Parathyroid adenoma (tissue), 2 donors: ENCODE results near the gene C17orf50.

Experiments
- H2AFZ ChIP-seq: fragments of 300-600 bp; sonication (generic); one replicate; pipeline ENCODE4 v1.7.0; 2017; ENCODE audit warnings: antibody characterized with exemption, mild to moderate bottlenecking
- H3K27ac ChIP-seq: fragments of 300-600 bp; sonication (generic); one replicate; pipeline ENCODE4 v1.7.0; 2017
- H3K27me3 ChIP-seq: fragments of 300-600 bp; sonication (generic); one replicate; pipeline ENCODE4 v1.7.0; 2017; ENCODE audit warnings: low read length; ENCODE audit not compliant: control insufficient read depth, insufficient read depth
- H3K36me3 ChIP-seq: fragments of 300-600 bp; sonication (generic); one replicate; pipeline ENCODE4 v1.7.0; 2017; ENCODE audit warnings: low read length; ENCODE audit not compliant: control insufficient read depth, insufficient read depth
- H3K4me1 ChIP-seq: fragments of 300-600 bp; sonication (generic); one replicate; pipeline ENCODE4 v1.7.0; 2017; ENCODE audit warnings: control low read depth
- H3K4me2 ChIP-seq: fragments of 300-600 bp; sonication (generic); one replicate; pipeline ENCODE4 v1.7.0; 2017; ENCODE audit warnings: low read length
- H3K4me3 ChIP-seq: fragments of 300-600 bp; sonication (generic); one replicate; pipeline ENCODE4 v1.7.0; 2017; ENCODE audit warnings: low read depth, low read length
- H3K79me2 ChIP-seq: fragments of 300-600 bp; sonication (generic); one replicate; pipeline ENCODE4 v1.7.0; 2017; ENCODE audit warnings: control low read depth
- H3K9ac ChIP-seq: fragments of 300-600 bp; sonication (generic); one replicate; pipeline ENCODE4 v1.7.0; 2017; ENCODE audit warnings: mild to moderate bottlenecking
- H3K9me3 ChIP-seq: fragments of 300-600 bp; sonication (generic); one replicate; pipeline ENCODE4 v1.7.0; 2017; ENCODE audit warnings: low read length; ENCODE audit not compliant: control insufficient read depth
- CTCF ChIP-seq: fragments of 300-600 bp; sonication (generic); IDR thresholded peaks from one replicate; pipeline ENCODE4 v1.7.0; 2017; ENCODE audit warnings: antibody characterized with exemption, mild to moderate bottlenecking
- donor health status: primary hyperparathyroidism.

C17orf50 gene

GRCh38 chr17:35729405-35729833, 31.3 kb upstream of the C17orf50 start:
- Histone ChIP-seq H3K27ac (no peak overlapping the region), H3K79me2 (no peaks in the 10 kb centered on the region)

GRCh38 chr17:35730400-35731005, 30.2 kb upstream of the C17orf50 start:
- Histone ChIP-seq H3K27ac (no peak overlapping the region), H3K4me3 (no peak overlapping the region), H3K9me3 (no peaks in the 10 kb centered on the region), H3K36me3 (no peaks in the 10 kb centered on the region), H3K9ac (no peak overlapping the region), H2AFZ (no peak overlapping the region), H3K79me2 (no peaks in the 10 kb centered on the region), H3K4me1 (peaks cover 43% of the 10 kb centered on the region), H3K4me2 (no peak overlapping the region), H3K27me3 (no peaks in the 10 kb centered on the region)
- no peak for TF ChIP-seq CTCF

More at GRCh38 chr17:35729405-35729833, 31.3 kb upstream of the C17orf50 start:
- H3K4me1 ChIP-seq: peaks cover 43% of the 10 kb centered on the region
- H3K27me3 ChIP-seq: no peaks in the 10 kb centered on the region
- no peak overlapping the region for H3K4me3 ChIP-seq
- no peak overlapping the region for H3K9ac ChIP-seq
- H2AFZ ChIP-seq: no peak overlapping the region
- TF ChIP-seq CTCF: no peak
- H3K36me3 ChIP-seq: no peaks in the 10 kb centered on the region
- no peaks in the 10 kb centered on the region for H3K9me3 ChIP-seq
- no peak overlapping the region for H3K4me2 ChIP-seq

- H3K9ac ChIP-seq: no peak within 1 kb of the TSS
- H3K4me1 ChIP-seq: peaks cover 42% of the 10 kb centered on the region
- H3K4me2 ChIP-seq: peak within 1 kb of the TSS; percentile 68
- no peak within 1 kb of the TSS for H3K27ac ChIP-seq
- no peaks in the 10 kb centered on the region for H3K9me3 ChIP-seq
- peak within 1 kb of the TSS; percentile 79 for H2AFZ ChIP-seq
- H3K79me2 ChIP-seq: no peaks in the 10 kb centered on the region
- H3K27me3 ChIP-seq: no peaks in the 10 kb centered on the region
- H3K36me3 ChIP-seq: no peaks in the 10 kb centered on the region
- no peak for TF ChIP-seq CTCF
- H3K4me3 ChIP-seq: peak within 1 kb of the TSS; percentile 41
These were observed 29.3 kb upstream of the C17orf50 start, which contains the start of gene RASL10B for GRCh38 chr17:35731239-35731916. Gene RASL10B, plus strand, starts transcription at chr17:35731639. Its CDS starts 3,546 bp downstream, at chr17:35735185.

- H3K9ac ChIP-seq: no peak overlapping the region
- H2AFZ ChIP-seq: peak overlapping the region; percentile 79
- H3K4me2 ChIP-seq: peak overlapping the region; percentile 30
- H3K36me3 ChIP-seq: no peaks in the 10 kb centered on the region
- no peak for TF ChIP-seq CTCF
- H3K27ac ChIP-seq: no peak overlapping the region
- no peaks in the 10 kb centered on the region for H3K27me3 ChIP-seq
- no peaks in the 10 kb centered on the region for H3K9me3 ChIP-seq
- H3K4me1 ChIP-seq: peaks cover 34% of the 10 kb centered on the region
- peak overlapping the region; percentile 7 for H3K4me3 ChIP-seq
- no peaks in the 10 kb centered on the region for H3K79me2 ChIP-seq
These were observed 28.5 kb upstream of the C17orf50 start for GRCh38 chr17:35731917-35732805.
